HEK293 (cell line): Measurements from ENCODE around the gene OPN4.

Source experiments
- CTCF ChIA-PET: fragments of 350-600 bp; formaldehyde crosslinking; extraction: SDS; loops from one replicate; lab custom pipeline; 2021; ENCODE audit warnings: antibody characterized with exemption; lab: Yijun Ruan, JAX
- POLR2A ChIA-PET: fragments of 300-600 bp; formaldehyde crosslinking; extraction: SDS; loops from one replicate; lab custom pipeline; 2020; ENCODE audit warnings: antibody characterized with exemption, inconsistent platforms; lab: Yijun Ruan, JAX
- H3K27ac ChIP-seq: fragments of 200-500 bp; sonication (Bioruptor generic); 2 replicates; pipeline ENCODE4 v1.5.1; 2014; ENCODE audit warnings: low read depth, low read length, control low read depth, inconsistent platforms; ENCODE audit errors: extremely low read depth
- H3K36me3 ChIP-seq, 2 experiments: fragments of 200-500 bp in 1 of 2; sonication (Bioruptor generic) in 1 of 2; 1 replicate in 1 of 2; 2 replicates in 1 of 2; pipeline ENCODE4 v1.5.1; 2014 to 2017; ENCODE audit warnings: inconsistent platforms in 2 of 2, low read length in 2 of 2; ENCODE audit not compliant: control insufficient read depth in 2 of 2, insufficient read depth in 1 of 2
- H3K4me1 ChIP-seq: fragments of 200-500 bp; sonication (Bioruptor generic); 2 replicates; pipeline ENCODE4 v1.5.1; 2014; ENCODE audit warnings: mild to moderate bottlenecking, low read length, inconsistent platforms; ENCODE audit not compliant: control insufficient read depth, insufficient read depth
- H3K4me3 ChIP-seq: 2 replicates; pipeline ENCODE4 v1.5.1; 2011; ENCODE audit warnings: low read depth, mild to moderate bottlenecking, control low read depth, low read length, moderate library complexity
- H3K9me3 ChIP-seq: fragments of 200-500 bp; sonication (Bioruptor generic); 2 replicates; pipeline ENCODE4 v1.5.1; 2014; ENCODE audit warnings: low read depth, low read length, inconsistent platforms; ENCODE audit not compliant: control insufficient read depth, insufficient read depth
- GLIS1 ChIP-seq: fragments of 450-650 bp; formaldehyde crosslinking; IDR thresholded peaks from 2 replicates; pipeline ENCODE4 v1.5.1; 2016; ENCODE audit warnings: missing biosample characterization, missing genetic modification characterization
- SCRT1 ChIP-seq: fragments of 450-650 bp; formaldehyde crosslinking; IDR thresholded peaks from 2 replicates; pipeline ENCODE4 v1.5.1; 2016; ENCODE audit warnings: missing biosample characterization, missing genetic modification characterization, borderline replicate concordance
- SCRT2 ChIP-seq: fragments of 450-650 bp; formaldehyde crosslinking; IDR thresholded peaks from 2 replicates; pipeline ENCODE4 v1.5.1; 2016; ENCODE audit warnings: missing biosample characterization, missing genetic modification characterization
- YY2 ChIP-seq: fragments of 450-650 bp; formaldehyde crosslinking; IDR thresholded peaks from 2 replicates; pipeline ENCODE4 v1.5.1; 2016; ENCODE audit warnings: missing biosample characterization, missing genetic modification characterization
- ZBTB17 ChIP-seq: fragments of 450-650 bp; formaldehyde crosslinking; IDR thresholded peaks from 2 replicates; pipeline ENCODE4 v1.5.1; 2016; ENCODE audit warnings: missing biosample characterization, missing genetic modification characterization
- ZIC2 ChIP-seq: fragments of 450-650 bp; formaldehyde crosslinking; IDR thresholded peaks from 2 replicates; pipeline ENCODE4 v1.5.1; 2016; ENCODE audit warnings: missing biosample characterization, missing genetic modification characterization
- ZNF146 ChIP-seq: fragments of 450-650 bp; formaldehyde crosslinking; IDR thresholded peaks from 2 replicates; pipeline ENCODE4 v1.5.1; 2016; ENCODE audit warnings: missing biosample characterization, missing genetic modification characterization
- ZNF184 ChIP-seq: fragments of 450-650 bp; IDR thresholded peaks from 2 replicates; pipeline ENCODE4 v1.5.1; 2018; ENCODE audit warnings: missing biosample characterization, mild to moderate bottlenecking, missing genetic modification characterization
- ZNF324 ChIP-seq: fragments of 450-650 bp; formaldehyde crosslinking; IDR thresholded peaks from 2 replicates; pipeline ENCODE4 v1.5.1; 2016; ENCODE audit warnings: missing biosample characterization, missing genetic modification characterization
- ZNF514 ChIP-seq: fragments of 450-650 bp; formaldehyde crosslinking; IDR thresholded peaks from 2 replicates; pipeline ENCODE4 v1.5.1; 2016; ENCODE audit warnings: missing biosample characterization, missing genetic modification characterization
- ZNF654 ChIP-seq: fragments of 450-650 bp; formaldehyde crosslinking; IDR thresholded peaks from 2 replicates; pipeline ENCODE4 v1.5.1; 2016; ENCODE audit warnings: low read depth, missing biosample characterization, missing genetic modification characterization
- TF ChIP-seq, protein P1 (sequence below): fragments of 450-650 bp; formaldehyde crosslinking; IDR thresholded peaks from 2 replicates; pipeline ENCODE4 v1.5.1; 2016; ENCODE audit warnings: missing biosample characterization, missing genetic modification characterization
- TF ChIP-seq, protein P2 (sequence below): fragments of 450-650 bp; formaldehyde crosslinking; IDR thresholded peaks from 2 replicates; pipeline ENCODE4 v1.5.1; 2016; ENCODE audit warnings: missing biosample characterization, missing genetic modification characterization
- TF ChIP-seq, protein P3 (sequence below): fragments of 450-650 bp; formaldehyde crosslinking; IDR thresholded peaks from 2 replicates; pipeline ENCODE4 v1.5.1; 2017; ENCODE audit warnings: missing biosample characterization, missing genetic modification characterization

OPN4 gene

DNA sequence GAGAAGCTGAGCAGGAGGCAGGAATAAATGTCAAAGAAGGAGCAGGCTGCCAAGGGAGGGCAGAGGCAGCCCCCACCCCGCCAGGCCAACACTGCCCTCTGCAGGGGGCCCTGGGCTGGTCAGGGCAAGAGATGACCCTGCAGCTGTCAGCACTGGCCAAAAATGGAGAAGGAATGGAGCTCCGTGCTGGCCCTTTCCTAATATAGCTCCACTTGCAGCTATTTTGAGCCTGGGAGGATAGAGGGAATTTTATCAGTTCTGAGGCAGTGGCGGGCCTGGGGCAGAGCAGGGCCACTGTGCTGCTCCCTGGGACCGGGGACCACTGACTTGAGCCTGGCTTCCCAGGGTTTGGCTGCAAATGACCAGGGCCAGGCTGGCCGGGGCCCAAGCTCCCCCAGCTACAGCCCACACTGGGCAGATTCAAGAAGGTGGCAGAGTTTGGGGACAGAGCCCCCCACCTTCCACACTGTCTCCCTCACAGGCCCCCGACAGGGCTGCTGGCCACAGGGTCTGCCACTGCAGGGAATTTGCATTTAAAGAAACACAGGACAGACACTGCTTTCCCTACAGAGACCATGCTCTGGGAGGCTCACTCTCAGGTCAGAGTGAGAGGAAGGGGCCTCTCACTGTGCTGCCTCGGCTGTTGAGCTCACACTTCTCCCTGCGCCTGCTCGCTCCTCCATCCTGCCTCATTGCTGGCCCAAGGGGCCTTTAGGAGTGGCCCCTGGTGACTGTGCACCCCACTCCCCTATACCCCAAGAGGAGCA, 30.2 kb downstream of the OPN4 start (continued):
- TF ChIP-seq ZNF654 (tag by site-specific recombination), result peak; percentile 31
- TF ChIP-seq, protein P1, sequence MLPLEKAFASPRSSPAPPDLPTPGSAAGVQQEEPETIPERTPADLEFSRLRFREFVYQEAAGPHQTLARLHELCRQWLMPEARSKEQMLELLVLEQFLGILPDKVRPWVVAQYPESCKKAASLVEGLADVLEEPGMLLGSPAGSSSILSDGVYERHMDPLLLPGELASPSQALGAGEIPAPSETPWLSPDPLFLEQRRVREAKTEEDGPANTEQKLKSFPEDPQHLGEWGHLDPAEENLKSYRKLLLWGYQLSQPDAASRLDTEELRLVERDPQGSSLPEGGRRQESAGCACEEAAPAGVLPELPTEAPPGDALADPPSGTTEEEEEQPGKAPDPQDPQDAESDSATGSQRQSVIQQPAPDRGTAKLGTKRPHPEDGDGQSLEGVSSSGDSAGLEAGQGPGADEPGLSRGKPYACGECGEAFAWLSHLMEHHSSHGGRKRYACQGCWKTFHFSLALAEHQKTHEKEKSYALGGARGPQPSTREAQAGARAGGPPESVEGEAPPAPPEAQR (tag by site-specific recombination), result no peak
- TF ChIP-seq ZBTB17 (tag by site-specific recombination), result no peak
- TF ChIP-seq GLIS1 (tag by site-specific recombination), result peak; percentile 23; the same call in 1 of the 2 replicates
- no peak for TF ChIP-seq ZNF324
- TF ChIP-seq ZNF514, result no peak

DNA sequence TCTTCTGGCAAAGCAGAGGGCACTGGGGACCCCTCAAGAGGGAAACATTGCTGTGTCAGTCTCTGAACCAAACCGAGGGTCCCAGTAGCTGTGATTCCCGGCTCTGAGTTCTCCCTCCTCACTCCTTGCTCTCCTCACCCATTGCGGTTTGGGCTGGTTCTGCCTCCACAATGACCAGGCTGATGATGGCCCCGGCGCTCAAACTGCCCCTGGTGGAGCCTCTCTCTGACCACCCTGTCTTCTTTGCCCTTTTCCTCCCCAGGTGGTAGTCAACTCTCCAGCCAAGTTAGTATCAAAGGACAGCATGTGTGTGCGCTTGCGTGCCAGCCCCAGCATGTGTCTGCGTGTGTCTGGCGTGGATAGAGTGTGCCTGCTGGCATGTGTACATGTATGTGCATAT, 31.1 kb downstream of the OPN4 start:
- Histone ChIP-seq H3K4me3 (no peak overlapping the region), H3K36me3 (no peaks in the 10 kb centered on the region), H3K4me1 (no peaks in the 10 kb centered on the region), H3K9me3 (no peaks in the 10 kb centered on the region), H3K27ac (no peak overlapping the region)
- ChIA-PET CTCF (interaction anchor here (0.6 to 6.3 kb wide), 6 partner anchors 8 to 91 kb away, joined by 3 to 46 read pairs (median 6); no protein-coding TSS in a partner anchor), POLR2A (interaction anchor here (0.5 kb wide), 1 partner anchor 402 kb away, joined by 3 read pairs; no protein-coding TSS in a partner anchor)
- no peak for TF ChIP-seq YY2 (tag by site-specific recombination)
- TF ChIP-seq ZNF184, result no peak

DNA sequence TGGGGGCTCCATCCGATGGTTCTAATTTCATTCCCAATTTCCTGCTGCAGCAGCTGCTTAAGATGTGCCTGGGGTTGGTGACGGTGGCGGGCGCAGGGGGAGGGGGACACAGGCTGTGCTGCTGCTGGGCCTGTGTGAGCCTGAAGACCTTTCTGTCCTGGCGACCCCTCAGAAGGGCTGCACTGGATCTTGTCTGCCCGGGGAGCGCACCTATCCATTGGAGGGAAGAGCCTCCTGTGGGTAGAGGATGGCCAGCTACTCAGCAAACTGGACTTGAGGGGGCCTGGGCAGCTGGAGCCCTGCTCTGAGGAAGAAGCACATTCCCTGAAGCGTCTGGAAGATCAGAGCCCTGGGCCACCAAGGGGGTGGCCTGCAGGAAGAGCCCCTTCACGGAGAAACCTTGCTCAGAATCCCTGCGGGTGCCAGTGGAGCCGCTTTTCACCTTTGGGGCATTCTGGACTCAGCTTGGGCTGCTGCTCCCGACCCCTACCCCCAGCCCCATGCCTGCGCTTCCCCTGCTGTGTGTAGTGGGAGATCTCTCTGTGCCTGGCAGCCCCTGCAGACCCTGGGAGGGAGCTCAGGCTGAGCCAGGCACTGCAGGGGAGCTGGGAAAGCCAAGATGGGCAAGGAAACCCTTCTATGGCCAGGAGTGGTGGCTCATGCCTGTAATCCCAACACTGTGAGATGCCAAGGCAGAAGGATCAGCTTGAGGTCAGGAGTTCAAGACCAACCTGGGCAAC, 31.7 kb downstream of the OPN4 start:
- Histone ChIP-seq H3K4me1 (no peaks in the 10 kb centered on the region), H3K9me3 (no peaks in the 10 kb centered on the region), H3K4me3 (no peak overlapping the region), H3K36me3 (no peaks in the 10 kb centered on the region)
- ChIA-PET POLR2A (interaction anchor here (0.5 kb wide), 1 partner anchor 401 kb away, joined by 3 read pairs; no protein-coding TSS in a partner anchor), CTCF (interaction anchor here (0.6 to 6.3 kb wide), 7 partner anchors 7 to 284 kb away, joined by 3 to 46 read pairs (median 3); no protein-coding TSS in a partner anchor)
- TF ChIP-seq ZNF146 (tag by site-specific recombination), result no peak
- TF ChIP-seq GLIS1 (tag by site-specific recombination), result peak; percentile 79
- peak; percentile 82 for TF ChIP-seq ZIC2 (tag by site-specific recombination)
- TF ChIP-seq, all 188 proteins: peak for 2
- no peak overlapping the region for H3K27ac ChIP-seq

DNA sequence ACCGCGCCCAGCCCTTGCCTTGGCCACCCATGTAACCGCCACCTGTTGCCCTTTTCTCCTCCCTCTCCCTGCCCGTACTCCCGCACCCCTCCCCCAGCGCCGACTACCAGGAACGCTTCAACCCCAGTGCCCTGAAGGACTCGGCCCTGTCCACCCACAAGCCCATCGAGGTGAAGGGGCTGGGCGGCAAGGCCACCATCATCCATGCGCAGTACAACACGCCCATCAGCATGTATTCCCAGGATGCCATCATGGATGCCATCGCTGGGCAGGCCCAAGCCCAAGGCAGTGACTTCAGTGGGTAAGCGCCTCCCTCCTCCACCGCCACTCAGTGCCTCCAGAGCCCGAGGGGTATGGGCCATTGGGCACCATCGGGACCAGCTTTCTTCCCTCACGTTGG, 32.6 kb downstream of the OPN4 start:
- TF ChIP-seq SCRT2 (tag by site-specific recombination) (peak; percentile 80), SCRT1 (tag by site-specific recombination) (0 out of 2 replicates have a peak, but pooled peaks have one; percentile 30)
- TF ChIP-seq, protein P2, sequence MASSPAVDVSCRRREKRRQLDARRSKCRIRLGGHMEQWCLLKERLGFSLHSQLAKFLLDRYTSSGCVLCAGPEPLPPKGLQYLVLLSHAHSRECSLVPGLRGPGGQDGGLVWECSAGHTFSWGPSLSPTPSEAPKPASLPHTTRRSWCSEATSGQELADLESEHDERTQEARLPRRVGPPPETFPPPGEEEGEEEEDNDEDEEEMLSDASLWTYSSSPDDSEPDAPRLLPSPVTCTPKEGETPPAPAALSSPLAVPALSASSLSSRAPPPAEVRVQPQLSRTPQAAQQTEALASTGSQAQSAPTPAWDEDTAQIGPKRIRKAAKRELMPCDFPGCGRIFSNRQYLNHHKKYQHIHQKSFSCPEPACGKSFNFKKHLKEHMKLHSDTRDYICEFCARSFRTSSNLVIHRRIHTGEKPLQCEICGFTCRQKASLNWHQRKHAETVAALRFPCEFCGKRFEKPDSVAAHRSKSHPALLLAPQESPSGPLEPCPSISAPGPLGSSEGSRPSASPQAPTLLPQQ (tag by site-specific recombination), result no peak
- TF ChIP-seq, protein P3, sequence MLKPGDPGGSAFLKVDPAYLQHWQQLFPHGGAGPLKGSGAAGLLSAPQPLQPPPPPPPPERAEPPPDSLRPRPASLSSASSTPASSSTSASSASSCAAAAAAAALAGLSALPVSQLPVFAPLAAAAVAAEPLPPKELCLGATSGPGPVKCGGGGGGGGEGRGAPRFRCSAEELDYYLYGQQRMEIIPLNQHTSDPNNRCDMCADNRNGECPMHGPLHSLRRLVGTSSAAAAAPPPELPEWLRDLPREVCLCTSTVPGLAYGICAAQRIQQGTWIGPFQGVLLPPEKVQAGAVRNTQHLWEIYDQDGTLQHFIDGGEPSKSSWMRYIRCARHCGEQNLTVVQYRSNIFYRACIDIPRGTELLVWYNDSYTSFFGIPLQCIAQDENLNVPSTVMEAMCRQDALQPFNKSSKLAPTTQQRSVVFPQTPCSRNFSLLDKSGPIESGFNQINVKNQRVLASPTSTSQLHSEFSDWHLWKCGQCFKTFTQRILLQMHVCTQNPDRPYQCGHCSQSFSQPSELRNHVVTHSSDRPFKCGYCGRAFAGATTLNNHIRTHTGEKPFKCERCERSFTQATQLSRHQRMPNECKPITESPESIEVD (tag by site-specific recombination), result no peak
- CTCF ChIA-PET, result interaction anchor here (0.6 to 6.3 kb wide), 6 partner anchors 44 to 283 kb away, joined by 3 to 46 read pairs (median 4); no protein-coding TSS in a partner anchor
- POLR2A ChIA-PET, result no interaction called here
- H3K27ac ChIP-seq, result no peak overlapping the region
- no peaks in the 10 kb centered on the region for H3K9me3 ChIP-seq
- H3K4me1 ChIP-seq, result no peaks in the 10 kb centered on the region
- H3K4me3 ChIP-seq, result no peak overlapping the region
- H3K36me3 ChIP-seq, result no peaks in the 10 kb centered on the region
